GM18519 (cell line): Measurements from ENCODE around the gene LIME1.
"Not testable (repeated sequence)": the region's sequence is repeated elsewhere in the genome, so short reads cannot be mapped to it uniquely, and the experiment has no call there.

Experiments used
- ATAC-seq: cut with Tn5 transposase; IDR thresholded peaks from one replicate; pipeline ENCODE4 v1.9.1; 2021; ENCODE audit warnings: mild to moderate bottlenecking, moderate library complexity; ENCODE audit not compliant: unreplicated experiment, low FRiP score

The LIME1 gene

DNA sequence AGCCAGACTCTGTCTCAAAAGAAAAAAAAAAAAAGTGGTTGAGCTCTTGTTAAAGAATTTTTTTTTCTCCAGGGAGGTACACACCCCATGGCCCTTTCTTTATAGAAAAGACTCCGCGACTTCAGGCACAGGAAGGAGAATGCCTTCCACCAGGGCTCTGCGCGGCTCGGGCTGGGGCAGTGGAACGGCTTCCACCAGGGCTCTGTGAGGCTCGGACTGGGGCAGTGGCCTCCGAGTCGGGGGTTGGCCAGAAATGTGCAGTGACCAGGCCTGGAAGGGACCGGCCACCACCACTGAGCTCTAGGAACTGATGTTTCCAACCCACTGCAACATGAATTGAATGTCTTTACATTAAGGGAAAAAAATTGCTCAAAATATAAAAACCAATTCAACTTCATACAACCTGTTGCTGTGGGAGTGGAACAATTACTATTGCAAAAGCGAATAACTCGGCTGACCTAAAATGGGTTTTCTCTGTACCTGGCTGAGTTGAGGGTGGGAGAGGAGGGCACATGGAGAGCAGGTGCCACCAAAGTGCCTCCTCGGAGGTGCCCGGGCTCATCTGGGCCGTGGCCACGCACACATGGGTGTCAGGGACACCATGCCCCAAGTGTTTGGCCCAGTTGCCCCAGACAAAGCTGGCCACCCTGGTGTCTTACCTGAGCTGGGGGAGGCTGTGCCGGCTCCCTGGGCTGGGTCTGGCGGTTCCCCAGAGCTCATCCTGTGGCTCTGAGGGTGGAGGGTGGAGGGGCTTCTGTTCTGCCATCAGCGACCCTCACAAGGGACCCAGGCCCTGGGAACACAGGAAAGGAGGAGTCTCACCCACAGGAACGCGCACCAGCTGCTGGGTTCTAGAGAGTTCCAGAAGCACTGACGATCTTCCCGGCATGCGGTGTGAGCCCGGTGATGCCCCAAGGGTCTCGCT is 32.4 kb downstream of the LIME1 start:
- no peak for ATAC-seq

DNA sequence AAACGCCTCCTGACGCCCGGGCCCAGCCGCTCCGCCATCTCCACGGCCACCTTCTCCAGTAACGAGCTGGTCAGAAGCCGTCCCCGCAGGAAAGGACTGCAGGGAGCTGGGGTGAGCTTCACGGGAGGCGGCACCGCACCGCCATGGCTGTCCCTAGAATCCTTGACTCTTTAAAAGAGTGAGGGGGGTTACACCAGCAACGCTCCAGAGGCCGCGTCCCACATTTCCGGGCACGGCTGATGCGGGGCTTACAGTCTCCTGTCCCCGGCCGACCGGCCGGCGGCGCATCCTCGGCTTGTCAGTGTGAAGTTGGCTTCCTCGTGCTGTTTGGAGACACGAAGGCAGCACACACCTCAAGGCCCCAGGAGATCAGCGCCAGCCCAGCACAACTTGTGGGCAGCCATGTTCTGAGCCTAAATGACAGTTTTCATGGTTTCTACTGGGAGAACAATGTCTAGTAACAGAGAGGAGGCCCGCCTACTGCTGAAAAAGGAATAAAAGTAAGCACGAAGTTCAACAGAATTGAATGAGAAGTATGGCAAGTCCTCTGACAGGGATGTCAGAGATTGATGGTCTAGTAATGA is 33.5 kb downstream of the LIME1 start:
- no peak for ATAC-seq

DNA sequence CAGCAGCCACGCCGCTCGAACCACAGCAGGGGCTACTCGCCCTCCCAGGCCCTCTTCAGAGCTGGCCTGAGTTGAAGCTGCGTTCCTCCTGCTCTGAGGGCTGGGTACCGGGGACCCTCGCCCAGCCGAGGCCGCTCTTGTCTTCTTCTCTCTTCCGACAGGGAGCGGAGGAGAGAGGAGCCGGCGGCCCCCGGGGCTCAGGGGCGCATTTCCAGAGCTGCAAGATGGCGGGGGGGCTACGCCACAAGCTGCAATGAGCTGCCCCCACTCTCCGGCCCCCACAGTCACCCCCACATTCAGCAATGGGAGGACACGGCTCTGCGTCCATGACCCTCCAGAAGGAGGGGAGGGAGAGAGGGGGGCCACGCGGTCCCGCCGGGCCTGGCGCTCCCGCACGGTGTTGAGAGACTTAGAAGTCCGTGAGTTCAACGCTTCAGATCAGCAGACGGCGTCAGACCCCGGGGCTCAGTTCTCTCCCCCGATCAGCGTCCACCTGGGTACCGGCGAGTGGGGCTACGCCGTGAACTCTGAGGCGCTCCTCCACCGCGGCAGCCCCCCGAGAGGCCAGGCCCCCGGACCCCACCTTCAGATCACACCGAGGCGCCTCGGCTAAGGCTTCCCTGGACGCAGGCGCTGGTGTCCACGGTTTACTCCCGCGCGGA is 34.7 kb downstream of the LIME1 start:
- ATAC-seq, result no peak

DNA sequence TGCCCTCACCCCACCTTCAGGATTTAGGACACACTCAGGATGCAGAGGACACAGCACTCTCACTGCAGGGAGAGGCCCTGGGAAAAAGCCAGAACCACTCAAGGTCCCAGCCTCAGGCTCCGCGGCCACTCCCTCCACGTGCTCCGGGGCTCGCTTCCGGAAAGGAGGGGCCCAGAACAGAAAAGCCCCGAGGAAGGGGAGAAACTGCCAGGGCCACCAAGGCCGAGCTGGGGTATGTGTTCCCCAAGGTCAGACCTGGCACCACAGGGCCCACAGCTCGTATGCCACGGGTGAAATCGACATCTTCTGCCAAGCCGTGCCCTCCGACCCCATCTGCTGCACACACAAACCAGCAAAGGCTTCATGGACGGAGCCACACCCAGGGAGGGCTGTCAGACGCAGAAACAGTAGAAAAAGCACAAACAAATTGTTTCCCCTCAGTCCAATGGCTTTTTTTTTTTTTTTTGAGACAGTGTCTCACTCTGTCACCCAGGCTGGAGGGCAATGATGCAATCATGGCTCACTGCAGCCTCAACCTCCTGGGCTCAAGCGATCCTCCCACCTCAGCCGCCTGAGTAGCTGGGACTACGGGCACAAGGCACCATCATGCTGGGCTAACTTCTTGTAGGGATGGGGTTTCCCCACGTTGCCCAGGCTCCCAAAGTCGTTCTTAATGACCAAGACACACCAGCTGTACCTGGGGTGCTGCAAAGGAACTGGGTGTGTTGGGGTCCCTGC is 36.5 kb downstream of the LIME1 start:
- ATAC-seq, result no peak

DNA sequence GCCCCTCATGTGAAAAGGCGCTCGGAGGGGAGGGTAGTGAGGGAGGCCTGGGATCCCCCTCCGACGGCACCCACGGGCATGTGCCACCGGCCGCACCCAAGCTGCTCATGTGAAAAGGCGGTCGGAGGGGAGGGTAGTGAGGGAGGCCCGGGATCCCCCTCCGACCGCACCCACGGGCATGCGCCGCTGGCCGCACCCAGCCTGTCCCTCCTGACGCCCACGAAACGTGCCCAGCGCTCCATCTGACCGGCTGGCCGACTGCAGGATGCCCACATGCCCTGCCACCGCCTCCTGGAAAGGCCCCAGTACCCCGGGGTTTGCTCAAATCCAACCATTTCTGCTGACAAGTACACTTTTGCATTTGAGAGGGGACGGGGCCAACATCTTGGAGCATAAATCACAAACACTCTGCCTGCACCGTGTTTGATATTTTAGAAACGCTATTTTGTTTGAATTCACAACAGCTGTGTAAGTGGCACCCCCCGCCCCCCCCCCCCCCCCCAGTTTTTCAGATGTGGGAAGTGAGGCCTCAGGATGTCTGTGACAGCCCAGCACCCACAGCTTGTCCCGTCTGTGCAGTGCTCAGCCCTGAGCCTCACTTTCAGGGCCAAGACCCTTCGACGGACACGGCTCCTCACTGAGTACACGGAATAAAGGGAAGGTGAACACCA is 37.2 kb downstream of the LIME1 start:
- no peak for ATAC-seq

DNA sequence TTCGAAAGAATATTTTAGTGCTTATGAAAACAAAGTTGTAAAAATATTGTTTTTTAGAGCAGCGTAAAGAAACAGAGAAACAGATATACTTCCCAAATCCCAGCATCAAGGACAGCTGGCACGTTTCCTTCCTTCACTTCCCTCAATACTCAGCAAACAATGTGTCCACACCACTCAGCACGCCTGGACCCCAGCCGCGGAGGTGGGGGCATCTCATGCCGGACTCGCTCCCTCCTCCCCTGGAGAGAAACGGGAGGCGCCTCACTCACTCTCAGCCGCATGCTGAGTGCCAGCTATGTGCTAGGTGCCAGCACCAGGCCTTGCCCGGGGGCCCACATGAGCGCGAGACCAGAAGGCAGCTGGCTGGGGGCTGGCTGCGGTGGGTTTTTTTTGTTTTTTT is 37.8 kb downstream of the LIME1 start:
- no peak for ATAC-seq

DNA sequence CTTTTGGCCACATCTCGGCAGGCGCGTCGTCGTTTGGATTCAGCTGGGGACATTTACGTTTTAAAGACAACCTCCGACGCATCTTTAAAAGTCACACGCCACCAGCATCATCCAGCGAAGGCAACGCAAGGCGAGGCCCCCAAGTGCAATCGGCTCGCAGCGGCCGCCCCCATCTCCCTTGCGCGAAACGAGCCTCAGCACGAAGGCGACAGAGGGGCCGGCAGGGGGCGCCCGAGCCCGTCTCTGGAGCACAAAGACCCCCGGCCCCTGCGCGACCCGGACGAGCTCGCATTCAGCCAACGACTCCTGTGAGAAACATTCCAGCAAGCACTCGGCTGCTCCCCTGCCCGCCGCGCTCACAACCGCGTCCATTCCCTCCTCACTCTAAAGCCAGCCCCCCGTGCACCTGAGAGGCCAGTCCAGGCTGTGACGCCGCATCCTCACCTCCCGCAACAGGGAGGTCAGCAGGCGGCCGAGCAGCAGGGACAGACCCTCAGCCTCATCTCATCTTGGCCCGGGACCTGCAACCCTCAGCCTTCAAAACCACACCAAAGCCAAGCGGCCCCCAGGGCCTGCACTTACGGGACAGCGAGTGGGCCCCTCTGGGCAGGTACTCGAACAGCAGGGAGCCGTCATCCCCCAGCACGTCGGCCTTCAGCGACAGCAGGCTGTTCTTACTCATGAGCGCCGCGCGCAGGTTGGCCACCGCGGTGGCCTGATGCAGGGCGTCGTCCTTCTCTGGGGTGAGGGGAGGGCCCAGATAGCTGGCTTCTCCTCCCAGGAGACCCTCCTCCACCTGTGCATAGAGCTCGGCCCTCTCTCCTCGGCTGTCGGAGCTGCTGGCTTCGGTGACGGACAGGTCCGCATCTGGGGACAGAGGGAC is 38.9 kb downstream of the LIME1 start:
- ATAC-seq, result no peak

DNA sequence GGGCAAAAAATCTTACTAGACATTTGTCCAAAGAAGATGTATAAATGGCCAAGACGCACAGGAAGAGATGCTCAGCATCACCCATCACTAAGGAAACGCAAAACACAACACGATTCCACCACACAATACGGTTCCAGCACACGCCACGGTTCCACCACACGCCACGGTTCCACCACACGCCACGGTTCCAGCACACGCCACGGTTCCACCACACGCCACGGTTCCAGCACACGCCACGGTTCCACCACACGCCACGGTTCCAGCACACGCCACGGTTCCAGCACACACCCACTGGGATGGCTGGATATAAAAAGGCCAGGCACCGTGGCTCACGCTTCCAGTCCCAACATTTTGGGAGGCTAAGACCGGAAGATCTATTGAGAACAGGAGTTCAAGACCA is 40.4 kb downstream of the LIME1 start:
- not testable (repeated sequence) for ATAC-seq

DNA sequence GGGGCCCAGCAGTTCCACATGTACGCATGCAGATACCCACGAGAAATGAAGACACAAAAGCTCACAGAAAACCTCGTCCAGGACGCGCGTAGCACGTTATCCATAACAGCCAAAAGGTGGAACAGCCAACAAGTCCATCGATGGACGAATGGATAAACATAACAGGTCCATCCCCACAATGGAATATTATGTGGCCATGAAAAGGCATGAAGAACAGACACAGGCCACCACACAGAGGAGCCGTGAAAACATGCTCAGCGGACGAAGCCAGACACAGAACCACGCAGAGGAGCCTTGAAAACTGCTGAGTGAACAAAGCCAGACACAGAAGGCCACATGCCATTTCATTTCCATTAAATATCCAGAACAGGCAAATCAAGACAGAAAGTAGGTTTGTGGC is 41.1 kb downstream of the LIME1 start:
- ATAC-seq, result no peak

DNA sequence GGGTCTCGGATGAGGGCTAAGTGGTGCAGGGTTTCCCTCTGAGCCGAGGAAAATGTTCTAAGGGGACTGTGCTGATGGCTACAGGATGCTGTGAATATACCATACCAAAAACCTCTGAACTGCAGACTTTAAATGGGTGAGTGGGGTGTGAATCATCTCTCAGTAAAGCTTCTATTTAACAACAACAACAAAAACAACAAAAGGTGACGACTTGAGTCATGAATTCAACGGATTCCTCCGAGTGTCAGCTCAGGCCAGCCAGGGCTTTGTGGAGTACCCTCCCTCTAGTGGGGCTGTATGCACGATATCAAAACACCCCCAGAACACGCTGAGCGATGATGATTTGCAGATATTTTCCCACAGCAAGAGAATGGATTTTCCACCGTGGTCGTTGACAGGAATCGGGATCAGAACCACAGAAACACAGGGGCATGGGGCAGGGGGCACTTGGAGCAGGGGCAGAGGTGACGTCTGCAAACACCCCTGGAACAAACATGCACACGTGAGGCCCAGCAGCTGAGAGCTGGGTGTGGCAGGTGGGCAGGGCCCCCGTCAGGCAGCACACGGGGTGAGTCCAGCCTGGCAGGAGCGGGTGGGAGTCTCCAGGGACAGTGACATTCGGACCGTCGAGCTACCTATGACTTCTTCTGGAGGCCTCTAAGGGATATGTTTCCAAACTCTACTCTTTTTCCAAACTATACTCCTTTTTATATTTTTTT is 41.7 kb downstream of the LIME1 start:
- ATAC-seq, result no peak

DNA sequence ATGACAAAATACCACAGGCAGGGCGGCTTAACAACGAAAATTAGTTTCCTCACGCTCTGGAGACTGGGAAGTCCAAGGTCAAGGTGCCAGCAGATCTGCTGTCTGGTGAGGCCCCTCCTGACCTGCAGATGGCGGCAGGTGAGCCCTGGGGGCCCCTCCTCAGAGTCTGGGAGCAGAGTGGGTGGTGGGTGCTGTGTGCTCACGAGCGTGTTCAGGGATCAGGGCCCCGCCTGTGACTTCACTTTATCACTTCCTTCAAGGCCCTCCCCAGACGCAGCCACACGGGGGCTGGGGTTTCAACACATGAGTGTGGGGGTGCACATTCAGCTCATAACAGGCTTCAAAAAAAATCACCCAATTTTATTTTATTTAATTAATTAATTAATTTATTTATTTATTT is 42.4 kb downstream of the LIME1 start:
- ATAC-seq, result no peak

DNA sequence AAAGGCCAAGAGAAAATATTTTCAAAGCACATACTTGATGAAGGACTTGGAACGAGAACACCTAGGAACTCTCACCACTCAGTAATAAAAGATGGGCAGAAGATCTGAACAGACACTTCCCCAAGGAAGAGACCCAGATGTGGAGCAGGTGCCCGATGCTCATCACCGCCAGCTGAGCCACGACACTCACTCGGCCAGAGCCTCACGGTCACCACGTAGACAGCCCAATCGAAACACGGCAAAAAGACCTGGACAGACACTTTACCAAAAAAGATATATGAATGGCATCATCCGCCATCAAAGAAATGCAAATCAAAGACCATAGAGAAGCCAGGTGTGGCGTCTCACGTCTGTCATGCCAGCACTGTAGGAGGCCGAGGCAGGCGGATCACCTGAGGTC is 44.7 kb downstream of the LIME1 start:
- no peak for ATAC-seq

DNA sequence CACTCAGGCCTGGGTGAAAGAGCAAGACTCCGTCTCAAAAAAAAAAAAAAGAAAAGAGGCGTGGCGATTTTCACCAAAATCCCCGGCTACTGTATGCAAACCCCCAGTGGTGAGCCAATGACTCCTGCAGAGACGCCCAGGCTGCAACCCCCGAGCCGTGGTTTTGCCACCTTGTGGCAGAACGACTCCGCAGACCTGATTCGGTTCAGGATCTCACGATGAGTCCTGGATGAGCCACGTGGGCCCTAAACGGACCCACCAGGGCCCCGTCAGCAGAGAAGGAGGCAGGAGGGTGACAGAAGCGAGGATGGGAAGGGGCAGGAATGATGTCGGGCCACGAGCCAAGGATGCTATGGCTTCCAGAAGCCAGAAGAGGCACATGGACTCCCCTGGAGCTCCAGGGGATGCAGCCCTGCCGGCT is 45.6 kb downstream of the LIME1 start:
- ATAC-seq, result no peak

DNA sequence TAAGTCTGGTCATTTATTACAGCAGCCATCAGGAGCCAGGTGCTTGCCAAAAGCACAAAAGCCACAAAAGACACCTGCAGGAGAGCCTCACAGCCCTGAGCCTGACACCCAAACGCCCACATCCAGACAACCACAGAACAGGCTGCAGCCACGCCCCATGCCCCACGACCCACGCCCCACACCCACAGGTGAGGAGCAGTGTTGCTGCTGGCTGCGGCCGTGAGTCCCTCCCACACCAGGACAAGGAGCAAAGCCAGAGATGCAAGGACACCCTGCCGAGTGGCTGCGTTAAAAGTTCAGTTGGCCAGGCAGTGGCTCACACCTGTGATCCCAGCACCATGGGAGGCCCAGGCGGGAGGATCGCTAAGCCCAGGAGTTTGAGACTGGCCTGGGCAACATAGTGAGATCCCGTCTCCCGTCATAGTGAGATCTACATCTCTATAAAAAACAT is 46.1 kb downstream of the LIME1 start:
- no peak for ATAC-seq

DNA sequence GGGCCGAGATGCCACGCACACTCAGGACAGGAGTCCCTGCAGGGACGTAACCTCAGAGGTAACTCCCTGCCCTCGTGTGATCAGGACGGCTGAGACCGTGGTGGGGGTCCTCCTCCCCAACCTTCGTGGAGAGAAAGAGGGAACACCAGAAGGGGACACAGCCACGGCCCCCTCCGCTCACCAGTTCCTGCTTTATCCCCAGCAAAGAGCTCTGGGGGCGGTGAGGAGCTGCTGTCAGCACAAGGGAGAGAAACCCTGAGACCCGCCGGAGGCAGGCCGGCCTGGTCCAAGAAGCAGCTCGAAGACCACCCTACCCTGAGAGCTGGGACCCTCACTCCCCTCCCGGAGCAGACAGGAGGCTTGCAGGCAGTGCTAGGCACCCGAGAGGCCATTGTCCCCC is 47.5 kb downstream of the LIME1 start:
- no peak for ATAC-seq

DNA sequence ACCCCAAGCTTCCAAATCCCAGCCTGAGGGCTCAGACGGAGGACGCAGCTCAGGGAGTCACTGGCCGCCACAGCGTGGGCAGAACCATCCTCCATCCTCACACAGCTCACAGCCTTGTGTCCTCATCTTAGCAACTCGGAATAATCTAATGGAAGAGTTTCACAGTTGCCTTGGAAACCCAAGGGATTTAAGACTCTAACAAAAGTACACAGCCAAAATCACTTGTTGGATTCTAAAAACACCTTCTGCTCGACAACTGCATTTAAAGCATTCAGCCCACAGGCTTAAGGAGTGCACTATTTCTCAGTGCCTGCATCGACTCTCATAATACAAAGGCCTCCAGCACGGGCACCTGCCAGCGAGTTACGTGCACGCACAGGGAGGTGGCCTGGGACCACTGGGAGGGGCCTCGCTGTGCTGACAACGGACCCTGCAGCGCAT is 49.2 kb downstream of the LIME1 start:
- ATAC-seq, result no peak

DNA sequence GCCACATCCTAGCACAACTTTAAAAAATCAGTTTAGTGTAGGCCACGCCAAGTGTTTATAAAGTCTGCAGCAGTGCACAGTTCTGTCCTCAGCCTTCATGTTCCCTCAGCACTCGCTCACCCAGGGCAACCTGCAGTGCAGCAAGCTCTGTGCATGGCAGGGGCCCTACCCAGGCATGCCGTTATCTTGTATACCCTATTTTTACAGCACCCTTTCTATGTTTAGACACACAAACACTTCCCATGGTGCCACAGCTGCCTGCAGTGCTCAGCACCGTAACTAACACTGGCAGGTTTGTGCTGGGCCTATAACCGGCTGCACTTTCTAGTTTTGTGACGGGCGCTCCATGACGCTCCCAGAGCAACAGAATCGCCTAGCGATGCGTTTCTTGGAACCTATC is 50.8 kb downstream of the LIME1 start:
- no peak for ATAC-seq

DNA sequence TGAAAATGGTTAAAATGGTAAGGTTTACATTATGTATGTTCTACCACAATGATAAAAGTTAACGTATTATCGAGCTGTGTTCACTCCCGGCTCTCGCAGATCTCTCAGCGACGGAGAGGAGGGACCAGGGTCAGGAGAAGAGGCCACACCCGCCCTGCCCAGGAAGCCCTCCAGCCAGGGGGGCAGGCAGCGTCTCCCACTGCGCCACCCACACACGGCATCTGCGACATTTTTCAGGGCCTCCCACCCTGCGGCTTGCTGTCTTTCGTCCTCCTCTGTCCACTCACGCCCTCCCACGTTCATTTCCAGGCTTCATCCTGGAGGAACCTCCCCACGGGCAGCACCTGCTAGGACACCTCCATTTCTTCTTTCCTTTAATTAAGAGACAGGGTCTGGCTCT is 51.3 kb downstream of the LIME1 start:
- no peak for ATAC-seq
